Stimulated activated CD8-positive, alpha-beta memory T cell treated with anti-CD3 and anti-CD28 coated beads, Interleukin-15, amount 100 ng/mL, for 24 hours (primary cell): ENCODE data around the gene ACYP1.

Experiments used
- DNase-seq: peaks from one replicate; pipeline ENCODE4 v3.0.0-alpha.2; 2020; ENCODE audit warnings: low read depth

The ACYP1 gene

GRCh38 chr14:75040507-75040906 is 23.3 kb downstream of the ACYP1 start:
- no peak for DNase-seq

GRCh38 chr14:75032939-75033338 is 30.9 kb downstream of the ACYP1 start:
- no peak for DNase-seq

- no peak for DNase-seq
Measured at GRCh38 chr14:75030147-75030546, 33.7 kb downstream of the ACYP1 start.

- no peak for DNase-seq
Measured at GRCh38 chr14:75025876-75026275, 37.9 kb downstream of the ACYP1 start.

DNA sequence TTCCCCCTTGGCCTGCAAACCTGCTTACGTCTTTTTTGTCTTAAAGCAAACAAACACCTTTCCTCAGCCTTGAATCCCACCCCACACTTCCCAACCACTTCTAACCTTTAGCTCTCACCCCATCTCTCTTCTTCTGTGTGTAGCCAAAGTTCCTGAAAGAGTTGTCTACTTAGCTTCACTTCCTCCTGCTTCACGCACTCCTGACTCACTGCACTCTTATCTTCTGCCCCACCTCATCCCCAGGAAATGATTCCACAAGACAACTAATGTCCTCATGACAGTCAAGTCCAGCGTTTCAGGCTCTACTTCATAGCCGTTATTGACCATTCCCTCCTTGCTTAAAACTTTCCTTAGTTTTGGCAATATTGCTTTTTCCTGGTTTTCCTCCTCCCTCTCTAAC is 38.7 kb downstream of the ACYP1 start:
- no peak for DNase-seq

- no peak for DNase-seq
Measured at GRCh38 chr14:75023108-75023507, 40.7 kb downstream of the ACYP1 start.

- no peak for DNase-seq
Measured at GRCh38 chr14:75022655-75023054, 41.2 kb downstream of the ACYP1 start.

DNA sequence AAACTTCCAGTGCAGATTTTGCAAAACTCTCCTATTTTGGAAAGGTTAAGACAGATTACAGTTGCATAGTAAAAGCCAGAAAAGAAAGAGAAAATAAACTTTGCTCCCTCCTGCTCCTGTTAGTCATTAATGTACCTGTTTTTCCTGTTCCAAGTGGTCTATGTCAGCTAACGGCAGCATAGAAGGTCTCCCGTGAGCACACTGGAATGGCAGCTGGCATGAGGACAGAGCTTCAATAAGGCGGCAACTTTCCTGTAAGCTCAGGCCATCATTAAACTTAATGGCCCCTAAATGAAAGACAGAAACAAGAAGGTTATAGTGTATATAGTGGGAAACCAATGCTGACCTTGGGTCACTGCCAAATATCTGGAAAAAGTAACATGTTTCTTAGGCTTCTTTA is 45.1 kb downstream of the ACYP1 start:
- DNase-seq, result no peak

DNA sequence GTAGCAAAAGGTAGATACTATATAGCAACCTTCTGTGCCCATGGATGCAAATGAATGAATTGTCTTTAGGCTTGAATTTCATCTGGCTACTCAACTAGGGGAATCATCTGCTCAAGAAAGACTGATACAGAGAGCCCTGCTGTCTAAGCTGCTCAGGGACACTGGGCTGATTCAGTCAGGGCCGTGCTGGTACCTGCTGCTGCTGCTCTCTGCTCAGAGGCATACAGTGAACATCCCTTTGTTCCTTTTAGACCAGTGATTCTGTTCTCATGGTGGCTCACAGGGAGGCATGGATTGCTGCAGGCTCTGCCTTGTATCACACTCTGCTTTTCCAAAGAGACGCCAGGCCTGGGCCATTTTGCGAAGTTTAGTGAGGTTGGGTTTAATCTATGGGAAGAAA is 47.0 kb downstream of the ACYP1 start:
- DNase-seq, result no peak

- no peak for DNase-seq
Measured at GRCh38 chr14:75015496-75015895, 48.3 kb downstream of the ACYP1 start.

- no peak for DNase-seq
Measured at GRCh38 chr14:75013290-75013689, 50.5 kb downstream of the ACYP1 start.

GRCh38 chr14:75011356-75011994 is 52.3 kb downstream of the ACYP1 start:
- DNase-seq, result no peak

DNA sequence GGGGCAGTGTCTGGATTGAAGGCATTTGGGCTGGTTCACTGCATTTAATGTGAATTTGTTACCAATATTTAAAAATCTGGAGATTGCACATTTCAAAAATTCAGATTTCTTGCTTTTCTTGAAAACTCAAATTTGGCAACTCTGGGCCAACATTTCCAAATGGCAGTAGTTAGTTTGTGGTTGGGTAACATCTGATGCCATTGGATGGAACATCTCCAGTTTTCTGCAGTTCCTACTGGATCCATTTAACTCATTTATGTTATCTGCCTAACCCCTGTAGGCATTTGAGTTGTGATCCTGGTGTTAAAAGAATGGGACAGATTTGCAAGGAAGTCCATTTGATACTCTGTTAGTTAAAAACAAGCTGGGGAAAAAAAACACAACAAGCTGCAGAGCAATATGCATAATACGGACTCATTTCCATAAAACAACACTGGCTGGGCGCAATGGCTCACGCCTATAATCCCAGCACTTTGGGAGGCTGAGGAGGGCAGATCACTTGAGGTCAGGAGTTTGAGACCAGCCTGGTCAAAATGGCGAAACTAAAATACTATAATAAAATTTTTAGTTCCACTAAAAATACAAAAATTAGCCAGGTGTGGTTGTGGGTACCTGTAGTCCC is 53.2 kb downstream of the ACYP1 start:
- no peak for DNase-seq

GRCh38 chr14:75009176-75009575 is 54.6 kb downstream of the ACYP1 start:
- DNase-seq, result no peak

DNA sequence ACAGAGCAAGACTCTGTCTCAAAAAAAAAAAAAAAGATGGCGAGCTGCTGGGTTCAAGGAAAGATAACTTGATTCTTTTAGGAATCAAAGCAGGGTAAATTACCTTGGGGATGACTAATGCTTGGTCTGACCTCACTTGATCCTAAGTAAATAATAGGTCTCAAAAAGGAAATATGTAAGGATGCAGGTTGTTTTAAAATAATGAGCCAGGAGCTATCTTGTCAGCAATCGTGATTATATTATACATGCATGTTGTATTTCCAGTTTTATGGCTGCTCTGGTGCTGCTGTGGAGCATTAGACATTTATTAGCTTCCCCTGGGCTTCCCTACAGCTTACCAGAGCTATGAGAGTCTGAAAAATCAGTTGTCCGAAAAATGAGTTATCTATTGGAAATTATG is 58.5 kb downstream of the ACYP1 start:
- no peak for DNase-seq

GRCh38 chr14:75003250-75004027 is 60.4 kb downstream of the ACYP1 start:
- no peak for DNase-seq
